ENCODE results near the gene CAV2.

DNA sequence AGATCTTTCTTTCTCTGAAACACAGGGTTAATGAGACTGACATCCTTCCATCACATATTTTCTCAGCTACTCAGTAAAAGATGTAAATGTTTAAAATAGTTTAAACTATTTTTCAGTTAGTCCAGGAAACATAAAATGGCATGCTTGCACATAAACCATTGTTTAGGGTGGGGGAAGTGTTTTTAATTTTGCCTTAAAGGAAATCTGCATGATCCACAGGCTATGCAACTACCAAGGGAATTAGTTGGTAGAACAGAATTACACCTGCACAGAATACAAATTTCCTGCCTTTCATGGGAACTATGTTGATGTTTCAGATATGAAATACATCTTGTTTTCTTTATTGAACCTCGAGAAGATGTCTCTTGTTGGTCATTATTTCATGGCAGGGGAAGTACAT, 35.9 kb downstream of the CAV2 start:
- TF ChIP-seq, protein P1, sequence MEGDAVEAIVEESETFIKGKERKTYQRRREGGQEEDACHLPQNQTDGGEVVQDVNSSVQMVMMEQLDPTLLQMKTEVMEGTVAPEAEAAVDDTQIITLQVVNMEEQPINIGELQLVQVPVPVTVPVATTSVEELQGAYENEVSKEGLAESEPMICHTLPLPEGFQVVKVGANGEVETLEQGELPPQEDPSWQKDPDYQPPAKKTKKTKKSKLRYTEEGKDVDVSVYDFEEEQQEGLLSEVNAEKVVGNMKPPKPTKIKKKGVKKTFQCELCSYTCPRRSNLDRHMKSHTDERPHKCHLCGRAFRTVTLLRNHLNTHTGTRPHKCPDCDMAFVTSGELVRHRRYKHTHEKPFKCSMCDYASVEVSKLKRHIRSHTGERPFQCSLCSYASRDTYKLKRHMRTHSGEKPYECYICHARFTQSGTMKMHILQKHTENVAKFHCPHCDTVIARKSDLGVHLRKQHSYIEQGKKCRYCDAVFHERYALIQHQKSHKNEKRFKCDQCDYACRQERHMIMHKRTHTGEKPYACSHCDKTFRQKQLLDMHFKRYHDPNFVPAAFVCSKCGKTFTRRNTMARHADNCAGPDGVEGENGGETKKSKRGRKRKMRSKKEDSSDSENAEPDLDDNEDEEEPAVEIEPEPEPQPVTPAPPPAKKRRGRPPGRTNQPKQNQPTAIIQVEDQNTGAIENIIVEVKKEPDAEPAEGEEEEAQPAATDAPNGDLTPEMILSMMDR (conservative IDR thresholded peaks at IDR 0.05; ENCODE audit: low read depth, low read length), result no peak
- no peak for TF ChIP-seq EZH2 (IDR thresholded peaks at IDR 0.05; ENCODE audit: borderline replicate concordance, low read depth, low read length, poor library complexity, severe bottlenecking)
